Endodermal cell (in vitro differentiated cells): Measurements from ENCODE around the gene OTOS. TPM values are rescaled to one million over a fixed set of nuclear protein-coding genes. Genes with fewer than 3 reads are reported as not detected.
A peak's percentile ranks its signal among the peaks of the same experiment; 100 is the strongest.

Source experiments
- DNase-seq: peaks from one replicate; pipeline ENCODE4 v3.0.0-alpha.2; 2017
- H3K27ac ChIP-seq: 2 replicates; pipeline ENCODE4 v1.5.1; 2013; ENCODE audit warnings: mild to moderate bottlenecking, low read depth, low read length, moderate library complexity
- H3K27me3 ChIP-seq: 2 replicates; pipeline ENCODE4 v1.6.1; 2013; ENCODE audit warnings: mild to moderate bottlenecking, low read length, moderate library complexity; ENCODE audit not compliant: insufficient read depth, control insufficient read depth, poor library complexity, severe bottlenecking
- H3K36me3 ChIP-seq: 2 replicates; pipeline ENCODE4 v1.7.0; 2013; ENCODE audit warnings: mild to moderate bottlenecking, low read length, moderate library complexity; ENCODE audit not compliant: control insufficient read depth, insufficient read depth
- H3K4me1 ChIP-seq: one replicate; pipeline ENCODE4 v1.7.0; 2013; ENCODE audit warnings: low read length; ENCODE audit not compliant: control insufficient read depth, insufficient read depth
- H3K4me3 ChIP-seq: 2 replicates; pipeline ENCODE4 v1.5.1; 2013; ENCODE audit warnings: mild to moderate bottlenecking, low read length, moderate library complexity
- H3K9ac ChIP-seq: 2 replicates; pipeline ENCODE4 v1.6.1; 2013; ENCODE audit warnings: mild to moderate bottlenecking, low read length, moderate library complexity; ENCODE audit not compliant: poor library complexity, severe bottlenecking; ENCODE audit errors: extremely low read depth
- H3K9me3 ChIP-seq: 2 replicates; pipeline ENCODE4 v1.6.1; 2013; ENCODE audit warnings: mild to moderate bottlenecking, low read length, moderate library complexity; ENCODE audit not compliant: control insufficient read depth
- H3K27ac Mint-ChIP-seq: 2 replicates; pipeline ENCODE4 v1.8.0; 2020; ENCODE audit warnings: mixed read lengths
- H3K27me3 Mint-ChIP-seq: 2 replicates; pipeline ENCODE4 v1.8.0; 2021; ENCODE audit warnings: mild to moderate bottlenecking, mixed read lengths; ENCODE audit not compliant: insufficient read depth
- H3K36me3 Mint-ChIP-seq: 2 replicates; pipeline ENCODE4 v1.8.0; 2020; ENCODE audit warnings: low read depth, mixed read lengths
- H3K4me1 Mint-ChIP-seq: 2 replicates; pipeline ENCODE4 v1.8.0; 2020; ENCODE audit warnings: mixed read lengths
- H3K4me3 Mint-ChIP-seq: 2 replicates; pipeline ENCODE4 v1.8.0; 2020; ENCODE audit warnings: mild to moderate bottlenecking, moderate library complexity, mixed read lengths
- H3K9me3 Mint-ChIP-seq: 2 replicates; pipeline ENCODE4 v1.8.0; 2020; ENCODE audit warnings: mild to moderate bottlenecking, mixed read lengths
- WGBS, 2 experiments: methylation state at CpG; one replicate each; pipeline versions ENCODE4 v1.1.5 to v1.1.7; 2013; ENCODE audit warnings: missing lambda C conversion rate in 2 of 2, mixed read lengths in 1 of 2; ENCODE audit not compliant: insufficient coverage in 1 of 2, insufficient read length in 1 of 2; 5-methylcytosine and 5-hydroxymethylcytosine counted together
- total RNA-seq, 2 donors: library from RNA; stranded (reverse); fragmentation: NEBNext Ultra II Directional in 1 of 2; extraction: Animal tissue kit (Norgen Biotek cat#: 25700) in 1 of 2; gene quantifications; 2 replicates in 1 of 2; 3 replicates in 1 of 2; pipeline ENCODE4 v1.2.1, GENCODE V29; 2021
- TF ChIP-seq, protein P1 (sequence below): fragments of 200-600 bp; sonication (generic); conservative IDR thresholded peaks from 2 replicates; pipeline ENCODE4 v1.5.0; 2021; ENCODE audit warnings: antibody characterized with exemption, mild to moderate bottlenecking

Gene OTOS
- total RNA-seq, 2 donors from 2014 or later = not detected

DNA sequence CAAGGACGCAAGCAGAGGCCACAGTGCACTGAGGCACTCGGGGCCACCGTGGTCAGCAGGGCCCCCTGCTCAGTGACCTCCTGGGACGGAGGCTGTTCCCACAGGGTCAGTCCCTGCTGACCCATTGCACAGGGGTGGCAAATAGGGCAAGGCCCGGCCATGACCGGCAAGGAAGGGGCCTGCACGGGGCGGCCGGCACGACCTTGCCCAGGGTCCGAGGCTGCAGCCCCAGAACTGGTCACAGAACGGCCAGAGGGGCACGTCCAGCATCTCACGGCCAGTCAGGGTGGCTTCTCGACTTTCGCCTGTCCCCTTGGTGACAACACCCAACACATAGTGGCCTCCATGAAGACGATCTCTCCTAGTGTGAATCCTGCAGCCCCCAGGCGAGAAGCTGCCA, 27.6 kb upstream of the OTOS start:
- 91 to 94% methylated on average over 13 to 18 of the region's 18 CpGs for WGBS, 2 experiments

DNA sequence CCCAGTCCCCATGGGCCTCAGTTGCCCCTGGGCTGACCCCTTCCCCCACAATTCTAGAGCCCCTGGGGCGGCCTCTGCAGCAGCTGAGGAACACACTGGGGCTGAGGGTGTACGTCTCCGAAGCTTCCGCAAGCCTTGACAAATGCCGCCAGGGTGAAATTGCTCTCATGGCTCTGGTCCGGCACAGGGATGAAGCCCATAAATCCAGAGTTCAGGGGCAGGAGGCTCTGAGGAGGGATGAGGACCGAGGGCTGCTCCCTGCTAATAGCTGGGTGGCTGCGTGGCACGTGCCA, 27.1 kb upstream of the OTOS start:
- Mint-ChIP-seq H3K4me1 (no peaks in the 10 kb centered on the region), H3K27me3 (peaks cover 5% of the 10 kb centered on the region), H3K9me3 (peaks cover under 1% of the 10 kb centered on the region), H3K27ac (no peak overlapping the region), H3K36me3 (no peaks in the 10 kb centered on the region), H3K4me3 (no peak overlapping the region)
- Histone ChIP-seq H3K4me3 (no peak overlapping the region), H3K9ac (no peak overlapping the region), H3K9me3 (no peaks in the 10 kb centered on the region), H3K36me3 (no peaks in the 10 kb centered on the region), H3K27ac (no peak overlapping the region), H3K4me1 (no peaks in the 10 kb centered on the region), H3K27me3 (no peaks in the 10 kb centered on the region)
- peak; percentile 27 for DNase-seq
- TF ChIP-seq, protein P1, sequence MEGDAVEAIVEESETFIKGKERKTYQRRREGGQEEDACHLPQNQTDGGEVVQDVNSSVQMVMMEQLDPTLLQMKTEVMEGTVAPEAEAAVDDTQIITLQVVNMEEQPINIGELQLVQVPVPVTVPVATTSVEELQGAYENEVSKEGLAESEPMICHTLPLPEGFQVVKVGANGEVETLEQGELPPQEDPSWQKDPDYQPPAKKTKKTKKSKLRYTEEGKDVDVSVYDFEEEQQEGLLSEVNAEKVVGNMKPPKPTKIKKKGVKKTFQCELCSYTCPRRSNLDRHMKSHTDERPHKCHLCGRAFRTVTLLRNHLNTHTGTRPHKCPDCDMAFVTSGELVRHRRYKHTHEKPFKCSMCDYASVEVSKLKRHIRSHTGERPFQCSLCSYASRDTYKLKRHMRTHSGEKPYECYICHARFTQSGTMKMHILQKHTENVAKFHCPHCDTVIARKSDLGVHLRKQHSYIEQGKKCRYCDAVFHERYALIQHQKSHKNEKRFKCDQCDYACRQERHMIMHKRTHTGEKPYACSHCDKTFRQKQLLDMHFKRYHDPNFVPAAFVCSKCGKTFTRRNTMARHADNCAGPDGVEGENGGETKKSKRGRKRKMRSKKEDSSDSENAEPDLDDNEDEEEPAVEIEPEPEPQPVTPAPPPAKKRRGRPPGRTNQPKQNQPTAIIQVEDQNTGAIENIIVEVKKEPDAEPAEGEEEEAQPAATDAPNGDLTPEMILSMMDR = no peak
- WGBS, 2 experiments = 85 to 93% methylated on average over 5 to 9 of the region's 9 CpGs

More for the DNA sequence above, 27.6 kb upstream of the OTOS start:
- Histone ChIP-seq H3K36me3 (no peaks in the 10 kb centered on the region), H3K27ac (no peak overlapping the region), H3K4me1 (no peaks in the 10 kb centered on the region), H3K27me3 (no peaks in the 10 kb centered on the region), H3K9ac (no peak overlapping the region), H3K9me3 (no peaks in the 10 kb centered on the region), H3K4me3 (no peak overlapping the region)
- TF ChIP-seq, protein P1 = no peak
- H3K4me1 Mint-ChIP-seq = no peaks in the 10 kb centered on the region
- peaks cover 2% of the 10 kb centered on the region for H3K27me3 Mint-ChIP-seq
- DNase-seq = peak; percentile 17
- no peaks in the 10 kb centered on the region for H3K36me3 Mint-ChIP-seq
- H3K9me3 Mint-ChIP-seq = peaks cover 4% of the 10 kb centered on the region
- no peak overlapping the region for H3K27ac Mint-ChIP-seq
- no peak overlapping the region for H3K4me3 Mint-ChIP-seq

DNA sequence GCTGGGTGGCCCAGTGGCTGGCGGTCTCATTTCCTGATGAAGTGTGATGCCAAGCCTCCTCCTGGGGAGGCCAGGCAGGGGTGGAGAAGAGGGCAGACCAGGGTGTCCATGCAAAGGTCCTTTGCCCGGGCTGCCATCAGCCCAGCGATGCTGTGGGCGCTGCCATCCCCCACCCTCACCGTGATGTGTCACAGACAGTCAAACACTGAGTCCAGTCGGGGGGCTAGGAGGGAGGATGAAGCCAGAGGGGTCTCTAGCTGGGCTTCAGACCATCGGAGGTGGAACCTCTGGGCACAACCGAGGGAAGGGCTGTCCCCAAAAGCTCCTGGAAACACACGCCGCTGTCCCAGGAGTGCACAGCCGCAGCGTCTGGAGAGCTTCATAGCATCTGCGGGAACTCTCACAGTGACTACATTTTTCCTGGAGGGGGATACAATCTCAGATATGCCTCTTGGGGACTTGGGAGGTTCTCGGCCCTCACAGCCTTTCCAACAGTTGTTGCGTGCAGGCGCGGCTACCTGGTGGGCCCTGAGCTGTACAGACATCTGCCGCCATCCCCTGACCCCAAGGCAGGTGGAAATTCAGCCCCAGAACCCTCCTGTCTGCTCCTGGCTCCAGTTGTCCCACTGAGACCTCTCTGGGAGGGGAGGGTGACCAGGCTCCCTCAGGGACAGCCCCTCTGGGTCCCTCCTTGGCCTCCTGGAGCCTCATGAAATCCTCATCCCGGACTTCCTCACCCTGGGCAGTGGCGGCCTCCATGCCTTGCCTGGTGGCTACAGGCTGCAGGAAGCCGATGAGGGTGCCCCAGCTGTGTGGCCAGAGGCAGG, 26.5 kb upstream of the OTOS start:
- DNase-seq = peak; percentile 26
- Histone ChIP-seq H3K4me1 (no peaks in the 10 kb centered on the region), H3K36me3 (no peaks in the 10 kb centered on the region), H3K4me3 (no peak overlapping the region), H3K27ac (no peak overlapping the region), H3K9ac (no peak overlapping the region), H3K27me3 (no peaks in the 10 kb centered on the region), H3K9me3 (no peaks in the 10 kb centered on the region)
- Mint-ChIP-seq H3K4me3 (no peak overlapping the region), H3K9me3 (no peaks in the 10 kb centered on the region), H3K27ac (no peak overlapping the region), H3K27me3 (peaks cover 5% of the 10 kb centered on the region), H3K4me1 (no peaks in the 10 kb centered on the region), H3K36me3 (no peaks in the 10 kb centered on the region)
- 93 to 94% methylated on average over 17 to 21 of the region's 21 CpGs for WGBS, 2 experiments
- TF ChIP-seq, protein P1 = no peak
